Measurements from ENCODE around the gene DIP2C. TPM values are rescaled to one million over a fixed set of nuclear protein-coding genes. Genes with fewer than 3 reads are reported as not detected.

DIP2C gene
- total RNA-seq, 2 donors from 2014 or later = 21.1 to 23.8 TPM

DNA sequence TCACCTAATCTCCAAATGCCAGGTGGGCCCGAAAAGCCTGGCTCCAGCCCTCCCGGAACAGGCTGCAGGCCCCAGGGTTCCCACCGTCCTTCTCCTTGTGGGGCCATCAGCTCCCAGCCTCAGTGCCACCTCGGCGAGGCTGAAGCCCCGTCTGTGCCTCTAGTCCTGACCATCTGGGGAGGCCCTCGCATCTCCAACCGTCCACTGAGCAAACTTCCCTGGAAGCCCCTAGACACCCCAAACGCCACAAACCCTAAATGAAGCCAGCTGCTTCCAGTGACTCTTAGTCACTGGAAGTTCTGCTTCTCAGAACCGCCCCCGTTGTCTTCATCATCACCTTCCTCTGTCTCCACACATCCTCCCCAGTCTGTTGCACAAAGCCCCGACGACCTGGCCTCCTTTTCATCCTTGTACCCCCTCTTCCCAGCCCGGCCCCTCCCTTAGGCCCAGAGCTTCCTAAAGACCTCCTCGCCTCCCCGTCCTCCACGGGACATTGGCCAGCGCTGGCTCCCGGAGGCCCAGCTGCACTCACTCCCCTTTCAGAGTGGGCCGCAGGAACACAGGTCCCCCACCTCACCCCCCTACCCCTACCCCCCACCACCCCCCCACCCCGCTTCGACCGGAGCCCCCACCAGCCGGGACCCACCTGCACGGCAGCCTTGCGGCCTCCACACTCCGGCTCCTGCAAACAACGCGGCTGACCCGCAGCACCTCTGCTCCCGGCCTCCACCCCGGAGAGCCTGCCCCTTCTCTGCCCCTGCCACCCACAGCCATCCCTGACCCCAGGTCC is 1.1 kb upstream of the DIP2C start:
- H3K27me3 ChIP-seq = no peaks in the 10 kb centered on the region
- peak overlapping the region; percentile 85 to 87 for H3K27ac ChIP-seq
- TF ChIP-seq, protein P1, sequence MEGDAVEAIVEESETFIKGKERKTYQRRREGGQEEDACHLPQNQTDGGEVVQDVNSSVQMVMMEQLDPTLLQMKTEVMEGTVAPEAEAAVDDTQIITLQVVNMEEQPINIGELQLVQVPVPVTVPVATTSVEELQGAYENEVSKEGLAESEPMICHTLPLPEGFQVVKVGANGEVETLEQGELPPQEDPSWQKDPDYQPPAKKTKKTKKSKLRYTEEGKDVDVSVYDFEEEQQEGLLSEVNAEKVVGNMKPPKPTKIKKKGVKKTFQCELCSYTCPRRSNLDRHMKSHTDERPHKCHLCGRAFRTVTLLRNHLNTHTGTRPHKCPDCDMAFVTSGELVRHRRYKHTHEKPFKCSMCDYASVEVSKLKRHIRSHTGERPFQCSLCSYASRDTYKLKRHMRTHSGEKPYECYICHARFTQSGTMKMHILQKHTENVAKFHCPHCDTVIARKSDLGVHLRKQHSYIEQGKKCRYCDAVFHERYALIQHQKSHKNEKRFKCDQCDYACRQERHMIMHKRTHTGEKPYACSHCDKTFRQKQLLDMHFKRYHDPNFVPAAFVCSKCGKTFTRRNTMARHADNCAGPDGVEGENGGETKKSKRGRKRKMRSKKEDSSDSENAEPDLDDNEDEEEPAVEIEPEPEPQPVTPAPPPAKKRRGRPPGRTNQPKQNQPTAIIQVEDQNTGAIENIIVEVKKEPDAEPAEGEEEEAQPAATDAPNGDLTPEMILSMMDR (IDR thresholded peaks at IDR 0.05) = no peak
- H3K4me3 ChIP-seq = peak overlapping the region; percentile 43 to 51
- H3K36me3 ChIP-seq = no peaks in the 10 kb centered on the region
- H3K9me3 ChIP-seq = no peaks in the 10 kb centered on the region
- H3K4me1 ChIP-seq = peaks cover 0 to 17% of the 10 kb centered on the region in 2 donors
- DNase-seq (ENCODE audit: low spot score) = no peak

DNA sequence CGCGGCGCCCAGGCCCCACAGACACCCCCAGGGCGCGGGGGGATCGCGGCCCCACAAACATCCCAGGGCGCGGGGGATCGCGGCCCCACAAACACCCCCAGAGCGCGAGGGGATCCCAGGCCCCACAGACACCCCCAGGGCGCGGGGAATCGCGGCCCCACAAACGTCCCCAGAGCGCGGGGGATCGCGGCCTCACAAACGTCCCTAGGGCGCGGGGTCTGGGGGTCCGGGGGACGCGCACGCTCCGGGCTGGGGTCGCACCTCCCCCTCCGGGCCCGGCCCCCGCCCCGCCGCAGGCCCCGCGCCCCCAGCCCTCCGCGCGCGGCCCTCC is 382 bp downstream of the DIP2C start:
- H3K4me1 ChIP-seq = peaks cover 0 to 17% of the 10 kb centered on the region in 2 donors
- no peaks in the 10 kb centered on the region for H3K9me3 ChIP-seq
- no peaks in the 10 kb centered on the region for H3K36me3 ChIP-seq
- no peak for DNase-seq (ENCODE audit: low spot score)
- H3K27me3 ChIP-seq = no peaks in the 10 kb centered on the region
- TF ChIP-seq, protein P1 (IDR thresholded peaks at IDR 0.05) = no peak
- peak overlapping the region; percentile 89 to 93 for H3K27ac ChIP-seq
- peak overlapping the region; percentile 77 to 81 for H3K4me3 ChIP-seq

DNA sequence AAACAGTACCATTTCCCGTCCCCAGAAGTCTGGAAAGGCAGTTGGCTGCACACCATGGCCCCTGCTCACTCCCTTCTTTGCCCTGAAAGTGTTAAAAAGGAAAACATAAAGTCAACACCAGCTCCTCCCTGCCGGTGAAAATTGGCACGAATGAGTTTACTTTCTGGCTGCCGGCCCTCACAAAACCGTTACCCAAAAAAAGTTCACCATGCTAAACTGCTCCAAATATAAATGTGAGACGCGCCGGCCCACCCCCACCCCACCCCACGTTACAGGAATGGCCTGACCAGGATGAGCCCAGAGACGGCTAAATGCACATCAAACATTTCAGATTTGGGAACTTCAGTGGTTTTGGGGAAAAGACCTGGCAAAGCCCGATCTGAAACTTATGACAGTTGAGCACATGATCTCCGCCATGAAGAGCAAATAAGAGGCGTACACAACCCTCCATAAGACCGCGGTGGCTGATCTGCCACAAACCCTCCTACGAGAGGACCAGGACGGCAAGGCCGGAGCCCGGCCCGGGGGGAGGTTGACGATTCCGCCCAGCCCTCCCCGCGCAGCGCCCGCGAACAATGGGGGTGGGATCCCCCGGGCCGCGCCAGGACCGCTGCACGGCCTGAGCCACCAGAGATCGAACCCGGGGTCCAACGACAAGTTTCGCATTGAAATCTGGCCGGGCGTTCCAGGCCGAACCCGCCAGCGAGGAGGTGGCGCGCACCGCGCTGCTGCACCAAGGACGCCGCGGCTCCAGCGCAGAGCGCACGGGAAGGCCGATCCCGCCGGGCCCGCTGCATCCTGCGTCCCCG is 952 bp downstream of the DIP2C start:
- Histone ChIP-seq H3K4me3 (peak overlapping the region; percentile 77 to 81), H3K9me3 (no peaks in the 10 kb centered on the region), H3K27me3 (no peaks in the 10 kb centered on the region), H3K36me3 (no peaks in the 10 kb centered on the region), H3K27ac (peak overlapping the region; percentile 89 to 93), H3K4me1 (peaks cover 0 to 21% of the 10 kb centered on the region in 2 donors)
- TF ChIP-seq, protein P1 (IDR thresholded peaks at IDR 0.05) = no peak
- DNase-seq (ENCODE audit: low spot score) = no peak

DNA sequence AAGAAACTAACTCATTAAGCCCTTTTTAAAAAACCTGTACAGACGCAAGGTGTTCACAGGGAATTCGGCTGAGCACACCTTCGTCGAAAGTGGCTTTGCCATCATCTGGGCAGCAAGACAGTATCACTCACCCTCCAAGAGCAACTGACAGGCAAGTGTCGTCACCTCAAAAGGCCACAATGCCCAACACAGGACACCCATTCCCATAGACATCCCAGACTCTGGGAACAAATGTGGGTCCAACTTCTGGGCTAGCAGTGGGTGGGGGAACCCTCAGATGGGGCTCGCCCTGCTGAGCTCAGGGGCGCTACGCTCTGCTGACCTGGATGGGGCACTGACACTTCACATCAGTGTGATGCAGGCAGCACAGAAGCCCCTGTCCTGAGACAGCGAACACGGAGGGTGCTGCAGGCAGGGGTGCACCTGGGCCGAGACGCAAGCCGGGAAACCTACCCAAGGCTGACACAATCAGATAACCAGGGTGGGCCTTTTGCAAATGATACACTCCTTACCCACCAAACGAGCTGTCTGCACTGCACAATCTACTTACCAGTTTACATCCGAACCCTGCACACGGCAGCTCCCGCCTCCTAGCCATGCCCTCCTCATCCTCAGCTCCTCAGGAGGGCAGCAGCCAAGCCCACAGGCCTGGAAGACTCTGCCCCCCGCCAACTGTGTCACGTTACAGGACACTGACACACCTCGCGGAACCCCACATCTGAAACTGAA is 1.7 kb downstream of the DIP2C start:
- Histone ChIP-seq H3K27ac (peak overlapping the region; percentile 89 to 93), H3K4me3 (peak overlapping the region in 1 of 2 donors; percentile 81), H3K4me1 (peaks cover 0 to 24% of the 10 kb centered on the region in 2 donors), H3K27me3 (no peaks in the 10 kb centered on the region), H3K9me3 (no peaks in the 10 kb centered on the region), H3K36me3 (no peaks in the 10 kb centered on the region)
- no peak for DNase-seq (ENCODE audit: low spot score)
- TF ChIP-seq, protein P1 (IDR thresholded peaks at IDR 0.05) = no peak

DNA sequence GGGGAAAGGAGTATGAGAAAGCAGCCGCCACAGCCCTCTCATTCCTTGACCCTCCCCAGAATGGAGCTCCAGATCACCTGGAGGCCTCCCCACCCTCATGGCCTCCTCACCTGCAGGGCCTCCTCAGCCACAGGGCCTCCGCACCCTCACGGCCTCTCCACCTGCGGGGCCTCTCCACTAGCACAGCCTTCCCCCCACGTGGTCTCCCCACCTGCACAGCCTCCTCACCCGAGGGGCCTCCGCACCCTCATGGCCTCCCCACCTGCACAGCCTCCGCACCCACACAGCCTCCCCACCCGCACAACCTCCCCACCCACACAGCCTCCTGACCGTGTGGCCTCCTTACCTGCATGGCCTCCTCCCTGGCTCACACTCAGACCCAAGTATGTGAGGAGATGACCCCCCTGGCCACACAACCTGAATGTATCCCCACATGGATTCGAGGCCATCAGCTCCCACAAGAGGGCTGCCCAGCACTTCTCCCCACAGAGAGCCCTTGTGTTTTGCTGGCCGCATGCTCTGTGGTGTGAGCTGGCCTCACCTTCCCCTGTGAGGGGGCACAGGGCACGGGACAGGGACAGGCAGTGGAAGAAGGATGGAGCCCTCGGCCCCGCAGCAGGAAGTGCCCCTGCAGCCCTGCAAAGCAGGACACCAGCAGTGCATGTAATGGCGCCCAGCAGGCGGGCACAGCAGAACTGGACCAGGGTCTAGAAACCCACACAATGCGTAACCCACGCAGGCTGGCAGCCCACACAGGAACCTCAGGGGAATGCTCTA is 3.1 kb downstream of the DIP2C start:
- H3K4me1 ChIP-seq = peaks cover 0 to 24% of the 10 kb centered on the region in 2 donors

More for the DNA sequence above, 3.1 kb downstream of the DIP2C start:
- Histone ChIP-seq H3K9me3 (no peaks in the 10 kb centered on the region), H3K27me3 (no peaks in the 10 kb centered on the region), H3K36me3 (no peaks in the 10 kb centered on the region), H3K4me3 (no peak overlapping the region), H3K27ac (no peak overlapping the region)
- TF ChIP-seq, protein P1 (IDR thresholded peaks at IDR 0.05) = no peak
- DNase-seq (ENCODE audit: low spot score) = no peak
